GM18520 (cell line): ENCODE results near the gene AMOTL1.
"Not testable (repeated sequence)": the region's sequence is repeated elsewhere in the genome, so short reads cannot be mapped to it uniquely, and the experiment has no call there.

Source experiments
- ATAC-seq: cut with Tn5 transposase; IDR thresholded peaks from one replicate; pipeline ENCODE4 v1.9.1; 2021; ENCODE audit not compliant: unreplicated experiment

AMOTL1 gene

DNA sequence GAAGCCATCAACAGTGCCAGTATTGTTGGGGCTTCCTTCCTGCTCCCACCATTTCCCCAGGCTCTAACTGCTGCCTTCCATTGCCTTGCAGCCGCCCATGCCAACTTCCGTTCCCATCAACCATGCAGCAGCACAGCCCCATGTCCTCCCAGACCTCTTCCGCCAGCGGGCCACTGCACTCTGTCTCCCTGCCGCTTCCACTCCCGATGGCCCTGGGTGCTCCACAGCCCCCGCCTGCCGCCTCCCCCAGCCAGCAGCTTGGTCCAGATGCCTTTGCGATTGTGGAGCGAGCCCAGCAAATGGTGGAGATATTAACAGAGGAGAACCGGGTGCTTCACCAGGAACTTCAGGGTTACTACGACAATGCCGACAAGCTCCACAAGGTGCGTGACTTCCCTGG, 53.3 kb downstream of the AMOTL1 start:
- no peak for ATAC-seq

GRCh38 chr11:94822080-94822479, 53.9 kb downstream of the AMOTL1 start:
- ATAC-seq: no peak

DNA sequence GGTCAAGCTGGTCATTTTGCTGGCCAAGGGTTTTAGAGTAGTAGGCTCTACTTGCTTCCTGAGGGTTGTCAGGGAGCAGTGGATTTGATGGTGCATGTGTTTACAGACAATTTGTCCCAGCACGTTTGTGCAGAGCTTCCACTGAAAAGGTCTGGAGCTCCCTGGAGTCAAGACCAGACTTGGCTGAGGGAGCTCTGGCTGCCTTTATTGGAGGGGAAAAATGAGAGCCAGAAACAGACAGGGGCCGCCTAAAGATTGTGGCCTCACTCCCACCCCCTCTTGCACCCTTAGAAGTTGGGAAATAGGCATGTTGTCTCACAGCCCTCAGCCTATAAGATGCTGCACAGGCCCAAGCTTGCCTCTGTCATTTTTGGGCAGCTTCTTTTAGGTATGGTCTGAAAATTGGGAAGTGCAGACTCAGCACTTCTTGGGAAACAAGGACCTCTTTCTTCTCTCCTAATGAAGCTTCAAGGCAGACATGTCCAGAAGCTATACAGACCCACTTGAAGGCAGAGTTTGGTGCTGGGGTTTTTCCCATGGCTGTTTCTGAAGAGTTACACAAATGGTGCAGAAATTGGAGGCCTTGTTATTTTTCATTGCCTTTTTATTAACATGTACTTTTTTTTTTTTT, 55.1 kb downstream of the AMOTL1 start:
- ATAC-seq: no peak

- no peak for ATAC-seq
Observed at GRCh38 chr11:94825031-94825430, 56.9 kb downstream of the AMOTL1 start.

- ATAC-seq: no peak
Observed at GRCh38 chr11:94825481-94825880, 57.3 kb downstream of the AMOTL1 start.

DNA sequence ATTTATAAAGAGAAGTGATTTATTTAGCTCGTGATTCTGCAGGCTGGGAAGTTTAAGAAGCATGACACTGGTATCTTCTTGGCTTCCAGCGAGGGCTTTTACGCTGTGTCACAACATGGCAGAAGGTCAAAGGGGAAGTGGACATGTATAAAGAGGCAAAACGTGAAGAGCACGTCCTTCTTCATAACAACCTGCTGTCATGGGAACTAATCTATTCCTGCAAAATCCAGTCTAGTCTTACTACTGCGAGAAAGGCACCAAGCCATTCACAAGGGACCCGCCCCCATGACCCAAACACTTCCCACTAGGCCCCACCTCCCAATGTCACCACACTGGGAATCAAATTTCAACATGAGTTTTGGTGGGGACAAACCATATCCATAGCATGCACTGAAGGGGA, 58.3 kb downstream of the AMOTL1 start:
- no peak for ATAC-seq

GRCh38 chr11:94828088-94828487, 59.9 kb downstream of the AMOTL1 start:
- no peak for ATAC-seq

DNA sequence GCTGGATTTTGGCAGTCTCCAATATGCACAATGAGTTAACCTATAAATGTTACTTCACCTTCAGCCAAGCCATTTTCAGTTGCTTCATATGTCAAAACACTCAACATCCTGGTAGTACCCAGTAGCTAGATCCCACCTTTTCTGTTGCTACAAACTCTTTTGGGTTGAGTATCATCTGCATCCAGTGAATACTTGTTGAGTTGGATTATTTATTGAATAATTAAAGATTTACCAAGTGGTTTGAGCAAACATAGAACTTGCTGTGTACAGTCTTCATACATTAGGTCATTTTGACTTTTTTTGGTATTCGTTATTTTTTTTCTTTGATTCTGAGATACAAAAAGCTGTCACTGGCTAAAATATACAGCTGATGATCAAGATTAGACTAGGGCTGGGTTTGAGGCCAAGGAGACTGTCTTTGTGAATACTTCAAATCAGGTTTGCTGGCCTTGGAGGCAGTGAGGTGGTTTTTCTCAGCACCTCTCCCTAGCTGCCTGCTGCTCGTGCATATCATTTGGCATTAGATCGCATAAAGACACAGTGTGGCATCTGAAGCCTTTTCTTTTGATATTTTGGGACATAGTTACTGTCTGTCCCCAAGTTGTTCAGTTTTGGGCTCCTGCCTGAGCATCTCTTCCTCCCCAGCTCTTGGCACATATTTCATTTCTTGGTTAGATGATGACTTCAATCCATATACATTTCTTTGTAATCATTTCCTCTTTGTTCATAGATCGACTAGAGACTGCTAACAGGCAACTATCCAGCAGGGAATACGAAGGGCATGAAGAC, 62.8 kb downstream of the AMOTL1 start:
- ATAC-seq: no peak

- ATAC-seq: no peak
Observed at GRCh38 chr11:94831529-94831928, 63.4 kb downstream of the AMOTL1 start.

GRCh38 chr11:94832604-94833235, 64.6 kb downstream of the AMOTL1 start:
- ATAC-seq: no peak

GRCh38 chr11:94834911-94835593, 66.9 kb downstream of the AMOTL1 start:
- no peak for ATAC-seq

DNA sequence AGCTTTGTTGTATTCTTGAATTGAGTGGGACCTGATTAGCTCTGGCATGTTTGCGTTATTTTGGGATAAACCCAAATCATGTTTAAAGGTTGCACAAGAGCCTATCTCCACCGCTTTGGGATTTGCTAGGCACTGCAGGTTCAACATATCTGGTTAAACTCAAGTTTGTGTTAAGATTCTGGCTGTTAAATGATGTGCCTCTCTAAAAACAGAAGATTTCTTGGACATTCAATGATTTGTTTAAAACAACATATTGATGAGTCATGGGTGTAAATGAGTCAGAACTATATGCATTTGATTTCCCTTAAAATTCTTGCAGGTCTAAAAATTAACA, 67.4 kb downstream of the AMOTL1 start:
- ATAC-seq: no peak

- no peak for ATAC-seq
Observed at GRCh38 chr11:94837317-94837716, 69.2 kb downstream of the AMOTL1 start.

- no peak for ATAC-seq
Observed at GRCh38 chr11:94838027-94838731, 70.0 kb downstream of the AMOTL1 start.

GRCh38 chr11:94840209-94840608, 72.1 kb downstream of the AMOTL1 start:
- no peak for ATAC-seq

GRCh38 chr11:94844031-94844430, 75.9 kb downstream of the AMOTL1 start:
- ATAC-seq: no peak

DNA sequence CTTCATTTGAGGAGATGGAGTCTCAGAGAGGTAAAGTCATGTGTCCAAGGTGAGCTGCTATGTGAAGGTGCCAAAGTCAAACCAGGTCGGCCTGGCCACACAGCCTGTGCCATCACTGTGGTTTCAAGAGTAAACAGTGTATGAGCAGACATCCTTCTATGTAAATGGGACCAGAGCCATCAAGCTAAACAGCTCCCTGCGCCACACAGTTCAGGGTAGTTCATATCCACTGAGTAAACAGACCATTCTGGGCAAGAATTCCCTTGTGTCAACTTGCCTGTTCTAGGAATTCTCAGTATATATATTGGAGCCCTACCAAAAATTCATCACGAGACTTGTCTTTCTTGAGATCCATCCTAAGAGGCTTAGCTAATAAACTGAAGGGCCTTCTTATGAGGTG, 77.5 kb downstream of the AMOTL1 start:
- no peak for ATAC-seq

DNA sequence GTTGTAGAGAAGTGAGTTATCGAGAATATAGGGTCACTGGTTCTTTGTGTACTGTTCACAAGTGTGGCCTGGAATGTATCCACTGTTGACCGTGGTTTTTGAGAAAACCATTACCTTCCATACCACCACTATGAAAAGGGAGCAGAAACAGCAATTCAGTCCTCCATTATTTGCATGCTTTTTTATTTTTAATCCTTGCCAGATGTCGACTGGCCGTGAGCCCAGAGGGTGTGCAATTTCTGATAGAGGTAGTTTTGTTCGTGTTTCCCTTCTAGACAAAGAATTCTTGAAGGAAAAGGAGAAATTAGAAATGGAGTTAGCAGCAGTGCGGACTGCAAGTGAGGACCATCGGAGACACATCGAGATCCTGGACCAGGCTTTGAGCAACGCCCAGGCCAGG, 81.7 kb downstream of the AMOTL1 start:
- no peak for ATAC-seq

GRCh38 chr11:94851864-94852636, 83.9 kb downstream of the AMOTL1 start:
- ATAC-seq: no peak

DNA sequence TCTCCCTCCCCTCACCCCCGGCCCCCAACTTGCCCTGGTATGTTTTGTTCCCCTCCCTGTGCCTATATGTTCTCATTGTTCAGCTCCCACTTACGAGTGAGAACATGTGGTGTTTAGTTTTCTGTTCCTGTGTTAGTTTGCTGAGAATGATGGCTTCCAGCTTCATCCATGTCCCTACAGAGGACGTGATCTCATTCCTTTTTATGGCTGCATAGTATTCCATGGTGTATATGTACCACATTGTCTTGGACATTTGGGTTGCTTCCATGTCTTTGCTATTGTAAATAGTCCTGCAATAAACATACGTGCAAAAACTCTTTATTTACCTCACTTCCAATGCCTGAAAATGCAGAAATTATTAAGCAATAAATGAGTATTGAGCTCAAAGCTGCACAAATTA, 85.1 kb downstream of the AMOTL1 start:
- ATAC-seq: not testable (repeated sequence)
